Stimulated activated CD4-positive, alpha-beta T cell treated with anti-CD3 and anti-CD28 coated beads, Interleukin-12 subunit alpha, Interleukin-12 subunit beta, amount 100 ng/mL, for 24 hours (primary cell): ENCODE results near the gene MEGF11.
"Not testable (repeated sequence)": the region's sequence is repeated elsewhere in the genome, so short reads cannot be mapped to it uniquely, and the experiment has no call there.

Source experiments
- DNase-seq, 2 experiments: peaks; one replicate each; pipeline ENCODE4 v3.0.0-alpha.2; 2020; ENCODE audit warnings: low read depth in 2 of 2

MEGF11 gene

GRCh38 chr15:66003129-66003528, 250.4 kb downstream of the MEGF11 start:
- DNase-seq, result not testable (repeated sequence)

GRCh38 chr15:66001717-66002426, 251.7 kb downstream of the MEGF11 start:
- no peak for DNase-seq

GRCh38 chr15:66001042-66001441, 252.5 kb downstream of the MEGF11 start:
- no peak for DNase-seq

- DNase-seq, result no peak
Observed at GRCh38 chr15:65998486-65998885, 255.1 kb downstream of the MEGF11 start.

DNA sequence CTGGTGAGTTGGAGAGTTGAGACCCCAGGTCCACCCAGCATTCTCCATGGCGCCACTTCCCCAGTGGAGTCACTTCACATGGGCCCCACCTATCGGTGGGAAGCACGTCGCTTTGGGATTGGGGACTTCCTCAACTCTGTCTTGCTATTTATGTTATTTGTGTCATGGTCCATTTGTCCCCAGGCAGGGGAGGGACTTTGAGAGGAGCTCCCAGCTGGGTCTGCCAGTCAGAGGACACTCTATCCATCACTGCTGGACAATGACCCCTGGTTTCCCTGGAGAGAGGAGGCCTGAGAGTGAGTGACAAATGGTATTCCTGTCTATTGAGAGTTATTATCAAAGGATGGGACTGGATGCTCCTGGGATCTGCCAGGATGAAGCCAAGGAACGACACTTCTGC, 256.6 kb downstream of the MEGF11 start:
- no peak for DNase-seq

DNA sequence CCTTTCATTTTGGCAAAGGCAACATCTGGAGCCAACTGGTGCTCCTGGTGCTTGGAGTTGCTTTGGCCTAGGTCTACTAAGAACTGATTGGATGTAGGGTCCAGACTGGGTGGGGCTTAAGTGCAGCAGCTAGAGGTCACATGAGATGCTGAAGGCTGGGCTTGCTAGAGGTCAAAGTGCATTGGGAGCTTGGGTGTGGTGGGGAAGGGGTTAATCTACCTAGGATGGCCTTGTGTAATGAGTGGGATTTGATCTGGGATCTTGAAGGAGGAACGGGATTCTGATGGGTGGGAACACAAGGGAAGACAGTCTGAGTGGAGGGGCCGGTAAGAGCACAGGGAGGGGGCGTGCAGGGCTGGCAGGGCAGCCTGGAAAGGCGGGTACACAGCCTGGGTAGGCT, 258.7 kb downstream of the MEGF11 start:
- DNase-seq, result no peak

DNA sequence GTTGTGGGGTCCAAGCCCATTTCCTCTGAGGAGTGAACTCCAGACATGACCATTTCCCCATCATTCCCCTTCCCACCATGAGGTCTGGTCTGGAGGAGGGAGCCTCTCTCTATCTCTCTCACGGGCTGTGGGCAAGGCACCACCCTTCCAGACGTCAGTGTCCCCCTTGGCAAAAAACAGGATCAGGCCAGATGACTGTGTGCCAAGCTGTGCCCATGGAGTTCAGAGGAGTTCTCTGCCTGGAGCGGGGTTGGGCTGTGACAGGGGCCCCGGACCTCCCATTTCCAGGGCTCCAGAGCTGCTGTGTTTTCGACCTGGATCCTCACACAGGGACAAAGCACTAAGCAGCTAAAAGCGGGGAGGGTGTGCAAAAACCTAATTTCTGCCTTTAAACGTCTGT, 259.8 kb downstream of the MEGF11 start:
- DNase-seq, result no peak

DNA sequence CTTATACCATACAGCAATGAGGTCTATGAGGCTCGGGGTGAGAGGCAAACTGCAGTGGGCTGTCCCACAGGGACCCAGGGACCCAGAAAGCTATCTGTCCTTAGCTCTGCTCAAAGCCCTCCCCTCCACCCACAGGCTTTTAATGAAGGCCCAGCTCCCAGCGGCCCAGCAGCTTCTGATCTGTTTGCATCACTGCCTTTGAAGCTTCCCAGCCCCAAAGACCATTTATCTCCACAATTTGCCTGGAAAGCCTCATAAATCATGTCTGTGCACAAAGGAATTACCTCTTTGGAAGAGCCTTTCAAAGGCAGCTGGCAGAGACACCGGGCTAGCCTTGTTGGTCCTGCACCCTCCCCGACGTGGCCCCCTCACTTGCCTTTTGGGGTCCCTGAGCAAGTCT, 260.3 kb downstream of the MEGF11 start:
- no peak for DNase-seq

DNA sequence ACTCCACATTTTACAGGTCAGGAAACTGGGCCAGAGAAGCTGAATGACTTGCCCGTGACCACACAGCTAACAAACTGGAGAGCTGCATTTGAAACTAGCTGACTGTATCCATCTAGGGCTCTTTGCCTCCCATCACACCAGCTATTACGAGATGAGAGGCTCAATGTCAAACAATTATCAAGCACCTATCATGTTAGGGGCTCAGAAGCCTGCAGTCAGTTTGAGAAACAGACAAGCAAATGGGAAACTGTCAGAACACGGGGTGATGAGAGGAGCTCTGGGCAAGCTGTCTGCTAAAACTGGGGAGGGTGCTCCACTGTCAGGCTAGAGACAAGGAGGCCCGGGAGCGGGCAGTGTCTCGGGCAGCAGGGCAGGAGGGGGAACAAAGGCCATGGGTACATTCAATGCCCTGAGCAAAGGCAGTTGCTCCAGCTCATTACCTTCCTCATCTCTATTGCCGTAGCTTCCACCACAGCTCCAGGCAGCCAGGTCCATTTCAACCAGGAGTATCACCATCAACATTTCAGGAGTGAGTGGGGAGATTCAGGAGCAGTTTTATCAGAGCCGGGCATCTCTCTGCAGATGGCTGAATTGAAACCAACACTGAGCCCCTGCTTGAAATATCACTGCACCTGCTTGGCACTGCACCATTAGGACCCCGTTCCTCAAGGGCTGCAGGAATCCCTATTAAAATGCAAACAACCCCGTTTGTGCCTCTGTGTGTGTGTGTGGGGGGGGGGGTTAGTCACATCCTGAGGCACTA, 261.6 kb downstream of the MEGF11 start:
- DNase-seq, result no peak

DNA sequence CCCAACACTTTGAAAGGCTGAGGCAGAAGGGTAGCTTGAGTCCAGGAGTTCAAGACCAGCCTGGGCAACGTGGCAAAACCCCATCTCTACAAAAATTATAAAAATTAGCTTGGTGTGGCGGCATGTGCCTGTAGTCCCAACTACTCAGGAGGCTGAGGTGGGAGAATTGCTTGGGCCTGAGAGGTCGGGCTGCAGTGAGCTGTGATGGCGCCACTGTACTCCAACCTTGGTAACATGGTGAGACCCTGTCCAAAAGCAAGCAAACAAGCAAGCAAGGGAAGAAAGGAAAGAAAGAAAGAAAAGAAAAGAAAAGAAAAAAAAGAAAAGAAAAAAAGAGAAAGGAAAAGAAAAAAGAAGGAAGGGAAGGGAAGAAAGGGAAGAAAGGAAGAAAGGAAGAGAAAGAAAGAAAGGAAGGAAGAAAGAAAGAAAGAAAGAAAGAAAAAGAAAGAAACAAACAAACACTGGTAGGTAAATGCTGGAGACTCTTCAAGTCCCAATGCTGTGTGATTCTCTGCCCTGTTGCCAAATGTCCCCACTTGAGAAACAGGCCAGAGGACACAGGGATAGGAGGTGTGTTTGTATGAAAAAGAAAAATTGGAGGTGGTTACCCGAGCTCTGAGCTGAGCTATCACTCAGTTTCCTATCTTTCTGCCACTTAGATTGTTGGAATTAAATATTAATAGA, 263.1 kb downstream of the MEGF11 start:
- DNase-seq, result no peak

DNA sequence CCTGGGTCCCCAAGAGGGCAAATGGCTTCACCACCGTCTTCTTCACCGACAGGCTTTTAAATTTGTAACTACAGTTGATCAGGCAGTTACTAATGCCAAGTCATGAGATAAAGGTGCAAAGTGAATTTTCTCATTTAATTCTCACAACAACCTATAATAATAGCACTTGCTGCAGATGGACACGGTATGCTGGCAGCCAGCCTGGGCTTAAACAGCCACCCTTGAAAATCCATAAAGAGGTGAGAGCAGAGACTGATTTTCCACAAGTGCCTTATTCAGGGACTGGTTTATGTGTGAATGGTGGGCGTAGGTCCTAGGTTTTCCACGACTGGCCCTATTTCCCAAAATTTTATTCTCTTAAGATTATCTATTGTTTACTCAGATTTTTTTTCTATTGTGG, 266.4 kb downstream of the MEGF11 start:
- DNase-seq, result no peak

DNA sequence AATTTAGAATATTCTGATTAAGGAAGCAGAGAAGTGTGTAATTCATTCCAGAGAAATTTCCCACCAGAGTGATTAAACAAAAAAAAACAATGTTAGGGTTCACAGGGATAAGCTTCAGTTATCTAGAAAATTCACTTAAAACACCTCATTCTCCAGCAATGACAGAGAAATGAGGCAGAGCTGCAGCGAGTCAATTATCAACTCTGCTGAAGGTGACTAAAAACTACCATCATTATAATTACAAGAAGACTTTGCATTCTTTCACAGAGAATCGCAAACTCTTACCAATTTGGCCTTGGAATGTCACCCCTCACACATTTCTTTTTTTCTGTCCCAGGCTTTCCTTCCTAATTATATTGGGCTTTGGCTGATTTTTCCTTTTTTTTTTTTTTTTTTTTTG, 267.1 kb downstream of the MEGF11 start:
- DNase-seq, result no peak

DNA sequence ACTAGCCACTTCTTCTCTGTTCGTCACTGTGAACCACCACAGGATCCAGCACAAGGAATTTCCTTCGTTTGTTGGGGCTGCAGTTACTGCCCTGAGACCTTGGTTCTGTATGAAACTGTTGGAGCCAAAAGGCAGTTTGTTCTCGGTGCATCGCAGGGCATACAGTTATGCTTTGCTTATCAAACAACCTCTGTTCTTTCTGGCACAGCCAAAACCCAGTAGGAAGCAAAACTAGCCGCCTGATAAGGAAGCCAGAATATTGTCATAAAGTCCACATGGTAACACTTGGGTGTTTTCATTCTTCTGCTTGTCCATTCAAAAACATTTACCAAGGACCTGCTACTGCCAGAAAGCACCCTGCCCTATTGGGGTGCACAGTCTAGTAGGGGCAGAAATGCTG, 268.2 kb downstream of the MEGF11 start:
- DNase-seq, result no peak

DNA sequence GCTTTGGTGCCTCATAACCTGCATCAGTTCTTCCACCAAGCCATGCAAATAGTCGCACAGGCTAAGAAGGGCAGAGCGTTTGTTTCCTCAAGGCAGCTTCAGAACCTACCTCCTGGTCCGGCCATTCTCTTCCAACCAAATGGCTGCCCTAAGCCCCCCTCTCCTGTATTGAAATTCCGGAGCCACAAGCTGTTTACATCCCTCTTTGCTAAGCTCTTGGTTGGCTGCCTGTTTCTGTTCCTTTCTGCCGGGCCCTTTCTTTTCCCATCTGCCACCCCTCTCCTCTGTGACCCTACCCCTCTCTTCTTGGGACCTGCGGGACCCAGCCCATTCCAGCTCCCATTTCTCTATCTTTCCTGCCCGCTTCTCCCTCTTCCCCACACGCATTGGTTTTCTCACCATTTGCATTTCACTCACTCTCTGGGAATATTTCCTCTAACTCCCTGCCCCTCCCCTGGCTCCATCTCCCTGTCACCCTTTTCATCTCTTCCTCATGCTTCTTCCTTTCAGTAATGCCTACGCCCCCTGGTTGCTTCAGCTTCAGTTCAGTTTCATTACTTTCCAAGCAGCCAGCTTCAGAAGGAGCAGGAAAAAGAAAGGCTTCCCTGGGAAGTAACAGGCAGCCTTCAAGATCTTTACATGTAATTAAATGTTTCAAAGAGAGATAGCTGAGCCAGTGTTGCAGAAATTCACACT, 270.8 kb downstream of the MEGF11 start:
- no peak for DNase-seq

GRCh38 chr15:65981837-65982626, 271.5 kb downstream of the MEGF11 start:
- DNase-seq, result peak; percentile 12 to 45

DNA sequence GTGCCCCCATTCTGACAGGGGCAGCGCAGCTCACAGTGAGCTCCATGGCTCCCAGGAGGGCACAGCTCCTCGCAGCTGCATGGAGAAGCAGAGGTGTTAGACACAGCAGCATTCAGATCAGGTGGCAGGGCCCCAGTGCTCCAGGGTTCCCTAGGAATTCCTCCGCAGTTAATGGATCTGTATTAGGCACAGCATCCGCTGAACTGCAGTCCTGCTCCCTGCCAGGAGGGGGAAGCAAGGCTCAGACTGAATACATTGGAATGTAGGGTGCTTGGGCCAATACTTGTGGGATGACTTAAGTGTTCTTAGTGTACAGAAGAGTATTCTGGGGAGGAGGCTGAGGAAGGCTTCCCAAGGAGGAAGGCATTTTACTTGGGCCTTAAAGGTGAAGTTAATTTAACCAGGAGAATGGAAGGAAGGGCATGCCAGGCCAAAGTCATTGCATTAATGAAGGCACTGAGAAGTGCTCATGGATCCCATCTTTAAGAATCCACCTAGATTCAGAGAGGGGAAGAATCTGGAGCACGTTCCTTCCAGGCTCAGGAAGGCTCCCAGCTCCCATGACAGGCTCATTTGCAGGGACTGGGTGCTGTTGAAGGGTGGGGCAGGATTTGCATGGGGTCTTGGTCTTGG, 272.6 kb downstream of the MEGF11 start:
- DNase-seq, result peak in 1 of 2 experiments; percentile 11

- DNase-seq, result no peak
Observed at GRCh38 chr15:65979837-65980236, 273.7 kb downstream of the MEGF11 start.

DNA sequence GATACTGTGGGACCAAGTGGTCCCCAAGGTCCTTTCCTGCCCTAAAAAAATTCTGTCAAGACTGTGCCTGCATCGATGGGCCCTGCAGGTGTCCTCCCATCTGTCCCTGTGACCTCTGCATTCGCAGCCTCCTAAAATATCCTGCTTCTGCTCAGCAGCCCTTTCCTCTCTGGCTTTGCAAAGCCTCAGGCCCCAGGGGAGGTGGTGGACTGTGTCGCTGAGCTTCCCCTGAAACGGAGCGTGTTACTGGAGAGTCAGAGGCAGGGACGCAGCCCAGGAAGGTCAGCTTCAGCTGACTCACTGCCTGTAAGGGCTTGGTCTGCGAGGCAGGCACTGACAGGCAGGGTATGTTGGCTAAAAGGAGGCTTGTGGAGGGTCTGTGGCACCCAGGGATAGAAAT, 274.2 kb downstream of the MEGF11 start:
- no peak for DNase-seq

- no peak for DNase-seq
Observed at GRCh38 chr15:65978110-65978509, 275.4 kb downstream of the MEGF11 start.

- DNase-seq, result not testable (repeated sequence)
Observed at GRCh38 chr15:65976196-65976595, 277.4 kb downstream of the MEGF11 start.

DNA sequence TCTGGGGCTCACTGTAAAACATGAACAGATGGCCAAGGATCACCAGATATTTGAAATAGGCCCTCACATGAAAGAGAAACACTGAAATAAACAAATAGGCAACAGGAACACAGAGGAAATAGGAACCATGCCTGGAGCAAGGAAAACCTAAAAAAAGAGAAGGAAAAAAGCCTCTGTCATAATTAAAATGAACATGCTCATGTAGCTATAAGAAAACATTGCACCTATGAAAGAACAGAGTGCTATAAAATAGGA, 281.9 kb downstream of the MEGF11 start:
- DNase-seq, result no peak
